ENCODE data around the gene TMEM176B.
"Not testable (repeated sequence)": the region's sequence is repeated elsewhere in the genome, so short reads cannot be mapped to it uniquely, and the experiment has no call there.

Gene TMEM176B

DNA sequence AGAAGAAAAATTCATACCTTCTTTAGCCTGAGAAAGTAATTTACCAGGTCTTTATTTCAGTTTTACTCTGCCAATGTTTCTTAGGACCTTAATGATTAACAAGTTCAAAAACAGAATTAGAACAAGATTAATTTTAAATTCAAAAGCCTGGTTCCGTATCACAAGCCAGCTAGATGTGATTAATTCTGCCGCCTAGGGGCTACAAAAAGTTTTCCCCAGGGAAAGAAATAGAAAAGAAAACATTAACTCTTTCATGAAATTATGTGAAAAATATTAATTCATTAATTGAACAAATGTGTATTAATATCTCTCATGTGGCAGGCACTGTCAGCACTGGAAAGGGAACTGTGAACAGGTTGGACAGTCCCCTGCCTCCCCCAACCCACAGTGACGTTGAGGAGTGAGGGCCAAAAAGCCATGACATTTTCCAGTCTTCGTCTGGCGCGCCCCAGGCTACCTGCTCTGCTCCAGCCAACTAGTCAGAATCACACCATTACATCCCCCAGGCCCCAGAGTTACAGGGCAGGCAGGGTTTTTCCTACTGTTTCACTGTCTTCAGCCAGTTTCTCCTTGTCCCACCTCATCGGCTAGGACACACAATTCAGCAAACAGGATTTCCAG, 20.5 kb upstream of the TMEM176B start:
- no peaks in the 10 kb centered on the region for H3K9me3 ChIP-seq
- no peaks in the 10 kb centered on the region for H3K36me3 ChIP-seq
- no peak overlapping the region for H3K4me3 ChIP-seq (ENCODE audit: low read depth in 1 of 2, low read length in 1 of 2)
- no peaks in the 10 kb centered on the region for H3K27me3 ChIP-seq
- TF ChIP-seq, protein P1, sequence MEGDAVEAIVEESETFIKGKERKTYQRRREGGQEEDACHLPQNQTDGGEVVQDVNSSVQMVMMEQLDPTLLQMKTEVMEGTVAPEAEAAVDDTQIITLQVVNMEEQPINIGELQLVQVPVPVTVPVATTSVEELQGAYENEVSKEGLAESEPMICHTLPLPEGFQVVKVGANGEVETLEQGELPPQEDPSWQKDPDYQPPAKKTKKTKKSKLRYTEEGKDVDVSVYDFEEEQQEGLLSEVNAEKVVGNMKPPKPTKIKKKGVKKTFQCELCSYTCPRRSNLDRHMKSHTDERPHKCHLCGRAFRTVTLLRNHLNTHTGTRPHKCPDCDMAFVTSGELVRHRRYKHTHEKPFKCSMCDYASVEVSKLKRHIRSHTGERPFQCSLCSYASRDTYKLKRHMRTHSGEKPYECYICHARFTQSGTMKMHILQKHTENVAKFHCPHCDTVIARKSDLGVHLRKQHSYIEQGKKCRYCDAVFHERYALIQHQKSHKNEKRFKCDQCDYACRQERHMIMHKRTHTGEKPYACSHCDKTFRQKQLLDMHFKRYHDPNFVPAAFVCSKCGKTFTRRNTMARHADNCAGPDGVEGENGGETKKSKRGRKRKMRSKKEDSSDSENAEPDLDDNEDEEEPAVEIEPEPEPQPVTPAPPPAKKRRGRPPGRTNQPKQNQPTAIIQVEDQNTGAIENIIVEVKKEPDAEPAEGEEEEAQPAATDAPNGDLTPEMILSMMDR (IDR thresholded peaks at IDR 0.05) = no peak
- no peaks in the 10 kb centered on the region for H3K4me1 ChIP-seq (ENCODE audit: control insufficient read depth in 1 of 2, insufficient read depth in 1 of 2, low read depth in 1 of 2, low read length in 1 of 2)
- no peak overlapping the region for H3K27ac ChIP-seq

DNA sequence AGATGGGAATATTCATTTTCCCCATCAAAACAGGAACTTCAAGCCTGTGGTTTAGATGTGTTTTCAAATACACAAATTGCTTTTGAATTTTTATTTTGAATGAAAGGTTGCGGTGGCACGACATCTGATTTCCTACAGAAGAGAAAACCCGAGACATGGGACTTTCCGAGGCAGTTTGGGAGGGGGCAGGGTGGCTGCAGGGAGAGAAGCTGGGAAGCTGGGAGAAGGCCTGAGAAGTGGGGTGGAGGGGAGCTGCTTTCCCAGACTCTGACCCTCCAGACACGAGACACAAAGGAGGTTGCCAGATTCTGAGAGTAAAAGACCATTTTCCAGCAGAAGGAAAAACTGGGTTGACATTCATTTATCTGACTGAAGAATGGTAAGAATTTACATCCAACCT, 20.0 kb upstream of the TMEM176B start:
- H3K36me3 ChIP-seq = no peaks in the 10 kb centered on the region
- H3K4me3 ChIP-seq (ENCODE audit: low read depth in 1 of 2, low read length in 1 of 2) = no peak overlapping the region
- H3K9me3 ChIP-seq = no peaks in the 10 kb centered on the region
- TF ChIP-seq, protein P1 (IDR thresholded peaks at IDR 0.05) = no peak
- H3K4me1 ChIP-seq (ENCODE audit: control insufficient read depth in 1 of 2, insufficient read depth in 1 of 2, low read depth in 1 of 2, low read length in 1 of 2) = no peaks in the 10 kb centered on the region
- H3K27ac ChIP-seq = no peak overlapping the region
- H3K27me3 ChIP-seq = no peaks in the 10 kb centered on the region

DNA sequence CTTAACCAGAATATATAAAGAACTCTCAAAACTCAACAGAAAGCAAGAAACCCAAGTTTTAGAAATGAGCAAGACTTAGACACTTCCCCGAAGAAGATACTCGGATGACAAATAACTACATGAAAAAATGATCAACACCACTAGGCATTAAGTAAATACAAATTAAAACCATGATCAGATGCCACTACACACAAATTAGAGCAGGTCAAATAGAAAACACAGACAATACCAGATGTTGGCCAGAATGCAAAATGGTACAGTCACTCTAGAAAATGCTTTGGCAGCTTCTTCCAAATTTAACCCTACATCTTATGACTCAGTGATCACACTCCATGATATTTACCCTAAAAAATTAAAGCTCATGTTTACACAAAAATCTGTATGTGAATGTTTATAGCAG, 18.8 kb upstream of the TMEM176B start:
- Histone ChIP-seq H3K9me3 (no peaks in the 10 kb centered on the region), H3K4me3 (ENCODE audit: low read depth in 1 of 2, low read length in 1 of 2) (no peak overlapping the region), H3K4me1 (ENCODE audit: control insufficient read depth in 1 of 2, insufficient read depth in 1 of 2, low read depth in 1 of 2, low read length in 1 of 2) (no peaks in the 10 kb centered on the region), H3K27ac (no peak overlapping the region), H3K27me3 (no peaks in the 10 kb centered on the region), H3K36me3 (no peaks in the 10 kb centered on the region)
- TF ChIP-seq, protein P1 (IDR thresholded peaks at IDR 0.05) = no peak

DNA sequence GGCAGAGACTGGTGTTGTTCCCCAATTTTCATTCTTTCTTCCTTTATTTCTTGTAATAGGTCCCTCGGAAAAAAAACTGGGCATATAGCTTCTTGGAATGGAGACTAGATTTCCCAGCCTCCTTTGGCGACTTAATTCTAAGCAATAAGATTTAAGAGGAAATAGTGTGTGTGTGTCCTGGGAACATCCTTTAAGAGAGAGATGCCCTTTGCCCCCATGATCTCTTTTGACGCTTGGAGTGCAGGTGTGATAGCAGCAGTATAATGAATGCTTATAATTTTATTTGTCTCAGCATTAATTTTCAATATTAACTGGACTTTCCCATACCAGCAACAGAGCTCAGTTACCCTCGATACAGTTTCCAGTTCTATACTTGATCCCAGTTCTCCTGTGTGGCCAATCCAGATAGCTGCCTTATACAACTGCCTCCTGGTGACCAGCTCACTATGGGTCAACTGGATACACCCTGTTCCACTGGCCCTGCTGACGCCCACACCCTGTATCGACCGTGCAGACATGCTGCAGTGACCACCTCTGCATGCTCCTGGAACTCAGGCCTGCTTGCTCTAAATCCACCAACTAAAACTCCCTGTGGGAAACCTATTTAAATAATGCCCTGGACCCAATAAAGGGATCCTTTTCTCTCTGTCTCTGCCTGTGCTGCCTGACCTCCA, 14.3 kb upstream of the TMEM176B start:
- no peaks in the 10 kb centered on the region for H3K4me1 ChIP-seq (ENCODE audit: control insufficient read depth in 1 of 2, insufficient read depth in 1 of 2, low read depth in 1 of 2, low read length in 1 of 2)
- H3K36me3 ChIP-seq = no peaks in the 10 kb centered on the region
- no peak overlapping the region for H3K4me3 ChIP-seq (ENCODE audit: low read depth in 1 of 2, low read length in 1 of 2)
- TF ChIP-seq, protein P1 (IDR thresholded peaks at IDR 0.05) = no peak
- no peaks in the 10 kb centered on the region for H3K9me3 ChIP-seq
- H3K27ac ChIP-seq = no peak overlapping the region
- H3K27me3 ChIP-seq = peaks cover under 1% of the 10 kb centered on the region

DNA sequence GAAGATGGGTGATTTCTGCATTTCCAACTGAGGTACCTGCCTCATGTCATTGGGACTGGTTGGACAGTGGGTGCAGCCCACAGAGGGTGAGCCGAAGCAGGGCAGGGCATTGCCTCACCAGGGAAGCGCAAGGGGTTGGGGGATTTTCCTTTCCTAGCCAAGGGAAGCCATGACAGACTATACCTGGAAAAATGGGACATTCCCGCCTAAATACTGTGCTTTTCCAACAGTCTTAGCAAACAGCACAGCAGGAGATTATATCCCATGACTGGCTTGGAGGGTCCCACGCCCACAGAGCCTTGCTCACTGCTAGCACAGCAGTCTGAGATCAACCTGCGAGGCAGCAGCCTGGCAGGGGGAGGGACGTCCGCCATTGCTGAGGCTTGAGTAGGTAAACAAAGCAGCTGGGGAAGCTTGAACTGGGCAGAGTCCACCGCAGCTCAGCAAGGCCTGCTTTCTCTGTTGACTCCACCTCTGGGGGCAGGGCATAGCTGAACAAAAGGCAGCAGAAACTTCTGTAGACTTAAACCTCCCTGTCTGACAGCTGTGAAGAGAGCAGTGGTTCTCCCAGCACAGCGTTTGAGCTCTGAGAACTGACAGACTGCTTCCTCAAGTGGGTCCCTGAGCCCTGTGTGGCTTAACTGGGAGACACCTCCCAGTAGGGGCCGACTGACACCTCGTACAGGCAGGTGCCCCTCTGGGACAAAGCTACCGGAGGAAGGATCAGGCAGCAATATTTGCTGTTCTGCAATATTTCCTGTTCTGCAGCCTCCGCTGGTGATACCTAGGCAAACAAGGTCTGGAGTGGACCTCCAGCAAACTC, 7.7 kb upstream of the TMEM176B start:
- H3K27me3 ChIP-seq = peaks cover 30% of the 10 kb centered on the region
- not testable (repeated sequence) for H3K4me3 ChIP-seq (ENCODE audit: low read depth in 1 of 2, low read length in 1 of 2); H3K9me3 ChIP-seq; H3K27ac ChIP-seq; H3K4me1 ChIP-seq (ENCODE audit: control insufficient read depth in 1 of 2, insufficient read depth in 1 of 2, low read depth in 1 of 2, low read length in 1 of 2); H3K36me3 ChIP-seq

DNA sequence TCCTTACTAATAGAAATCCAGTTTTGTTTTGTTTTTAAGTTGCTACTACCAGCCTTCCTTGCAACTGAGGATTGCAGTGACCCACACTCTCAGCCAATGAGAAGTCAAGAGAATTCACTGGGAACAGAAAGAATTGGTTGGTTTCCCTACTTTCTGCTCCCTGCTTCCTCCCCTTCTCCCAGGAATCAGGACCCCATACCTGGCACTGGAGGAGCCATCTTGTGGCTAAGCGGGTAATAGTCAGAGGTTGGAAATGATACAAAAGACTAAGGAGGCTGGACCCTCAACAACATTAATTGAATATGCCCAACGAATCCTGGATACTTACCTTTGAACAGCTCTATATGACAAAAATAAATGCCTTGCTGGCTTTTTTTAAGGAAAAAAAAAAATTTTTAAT, 6.7 kb upstream of the TMEM176B start:
- Histone ChIP-seq H3K4me3 (ENCODE audit: low read depth in 1 of 2, low read length in 1 of 2) (no peak overlapping the region), H3K27me3 (peaks cover 40% of the 10 kb centered on the region), H3K36me3 (no peaks in the 10 kb centered on the region), H3K9me3 (no peaks in the 10 kb centered on the region), H3K4me1 (ENCODE audit: control insufficient read depth in 1 of 2, insufficient read depth in 1 of 2, low read depth in 1 of 2, low read length in 1 of 2) (no peaks in the 10 kb centered on the region), H3K27ac (no peak overlapping the region)
- TF ChIP-seq, protein P1 (IDR thresholded peaks at IDR 0.05) = no peak

Data from neutrophil (primary cell).